HFFc6 (cell line): ENCODE measurements around the gene CARMIL1. TPM values are rescaled to one million over a fixed set of nuclear protein-coding genes. Genes with fewer than 3 reads are reported as not detected.

ENCODE experiments used
- DNase-seq: peaks from one replicate; pipeline ENCODE4 v3.0.0-alpha.2; 2018
- H3K27ac Mint-ChIP-seq: 2 replicates; pipeline ENCODE4 v1.8.0; 2020; ENCODE audit warnings: mild to moderate bottlenecking, mixed read lengths
- H3K27me3 Mint-ChIP-seq: 2 replicates; pipeline ENCODE4 v1.8.0; 2021; ENCODE audit warnings: mild to moderate bottlenecking, moderate library complexity, mixed read lengths; ENCODE audit not compliant: insufficient read depth
- H3K36me3 Mint-ChIP-seq: 2 replicates; pipeline ENCODE4 v1.8.0; 2021; ENCODE audit warnings: low read depth, mixed read lengths
- H3K4me1 Mint-ChIP-seq: 2 replicates; pipeline ENCODE4 v1.8.0; 2020; ENCODE audit warnings: low read depth, mixed read lengths
- H3K4me3 Mint-ChIP-seq: 2 replicates; pipeline ENCODE4 v1.8.0; 2020; ENCODE audit warnings: mild to moderate bottlenecking, moderate library complexity, mixed read lengths
- H3K9me3 Mint-ChIP-seq: 2 replicates; pipeline ENCODE4 v1.8.0; 2020; ENCODE audit warnings: mild to moderate bottlenecking, mixed read lengths
- CTCF ChIP-seq: fragments of 200-600 bp; sonication (generic); IDR thresholded peaks from 2 replicates; pipeline ENCODE4 v1.5.0; 2021; ENCODE audit warnings: antibody characterized with exemption, mild to moderate bottlenecking
- total RNA-seq, 6 experiments: library from RNA; stranded (reverse); fragmentation: NEBNext Ultra II Directional; extraction: Animal tissue kit (Norgen Biotek cat#: 25700); gene quantifications; 2 replicates in 1 of 6; 3 replicates in 5 of 6; pipeline ENCODE4 v1.2.3, GENCODE V29; 2021

Gene CARMIL1
- total RNA-seq, 6 experiments from 2014 or later, result 12.2 to 15.6 (median 13.7) TPM

DNA sequence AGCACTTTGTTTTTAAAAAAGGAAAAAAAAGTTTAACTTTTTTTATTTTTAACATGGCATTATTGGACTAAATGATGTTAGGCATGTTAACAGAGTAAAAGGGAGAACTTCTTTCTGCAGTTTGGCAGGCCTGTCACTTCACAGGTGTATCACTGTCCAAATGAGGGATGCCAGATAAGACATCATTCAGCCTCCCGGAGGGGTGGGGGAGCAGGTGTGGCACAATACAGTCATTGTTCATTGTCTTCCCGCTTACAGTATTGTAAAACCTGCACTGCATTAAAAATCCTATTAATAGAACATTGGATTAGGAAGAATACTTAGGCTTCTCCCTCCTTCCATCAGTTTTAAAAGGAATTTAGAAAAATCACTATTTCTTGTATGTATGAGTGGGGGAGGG is 80.7 kb downstream of the CARMIL1 start:
- Mint-ChIP-seq H3K9me3 (no peaks in the 10 kb centered on the region), H3K36me3 (no peaks in the 10 kb centered on the region), H3K4me3 (peak overlapping the region; percentile 85), H3K27ac (peak overlapping the region; percentile 97), H3K4me1 (peaks cover 54% of the 10 kb centered on the region), H3K27me3 (peaks cover 3% of the 10 kb centered on the region; the same call in 1 of the 2 replicates)
- no peak for DNase-seq
- TF ChIP-seq CTCF, result no peak

DNA sequence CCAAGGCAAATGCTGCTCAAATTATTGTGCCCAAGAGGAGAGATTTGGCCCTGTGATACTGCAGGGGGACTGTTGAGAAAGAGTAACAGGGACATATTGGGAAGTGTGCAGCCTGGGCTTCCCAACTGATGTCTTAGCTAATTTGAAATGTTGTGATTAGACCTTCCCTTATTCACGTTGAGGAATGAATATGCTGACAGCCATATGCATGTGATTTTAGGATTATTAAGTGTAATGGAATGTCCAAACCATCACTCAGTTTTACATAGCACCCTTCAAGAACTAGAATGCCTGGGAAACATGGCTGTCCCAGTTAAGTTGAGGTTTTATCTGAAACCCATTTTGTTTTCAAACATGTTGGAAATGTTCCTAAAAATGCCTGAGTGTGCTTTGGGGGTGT is 81.4 kb downstream of the CARMIL1 start:
- peaks cover 53% of the 10 kb centered on the region for H3K4me1 Mint-ChIP-seq
- peak overlapping the region; percentile 85 for H3K4me3 Mint-ChIP-seq
- DNase-seq, result peak; percentile 59
- H3K9me3 Mint-ChIP-seq, result no peaks in the 10 kb centered on the region
- no peak for TF ChIP-seq CTCF
- H3K36me3 Mint-ChIP-seq, result no peaks in the 10 kb centered on the region
- H3K27ac Mint-ChIP-seq, result peak overlapping the region; percentile 97
- H3K27me3 Mint-ChIP-seq, result peaks cover 3% of the 10 kb centered on the region; the same call in 1 of the 2 replicates

DNA sequence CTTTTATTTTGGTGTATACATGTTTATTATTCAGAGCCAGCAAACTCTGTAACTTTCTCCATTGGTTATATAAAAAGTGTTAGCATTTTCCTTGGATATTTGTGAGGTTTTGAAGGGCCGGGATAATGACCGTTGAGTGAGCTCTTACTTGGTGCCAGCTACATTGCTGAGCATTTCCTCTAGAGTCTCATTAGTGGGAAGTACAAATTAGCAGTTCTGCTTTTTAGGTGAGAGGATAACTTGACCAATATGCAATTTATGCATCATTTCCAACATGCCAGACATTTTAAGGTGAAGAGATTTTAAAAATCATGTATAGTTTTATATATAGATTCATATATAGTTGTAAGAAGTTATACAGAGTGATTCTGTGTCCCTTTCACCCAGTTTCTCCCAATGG is 84.3 kb downstream of the CARMIL1 start:
- no peak for DNase-seq
- no peak overlapping the region for H3K4me3 Mint-ChIP-seq
- H3K9me3 Mint-ChIP-seq, result no peaks in the 10 kb centered on the region
- no peak for TF ChIP-seq CTCF
- H3K36me3 Mint-ChIP-seq, result no peaks in the 10 kb centered on the region
- H3K4me1 Mint-ChIP-seq, result peaks cover 54% of the 10 kb centered on the region
- H3K27me3 Mint-ChIP-seq, result peaks cover 3% of the 10 kb centered on the region; the same call in 1 of the 2 replicates
- H3K27ac Mint-ChIP-seq, result no peak overlapping the region

- Mint-ChIP-seq H3K27ac (no peak overlapping the region), H3K9me3 (no peaks in the 10 kb centered on the region), H3K27me3 (no peaks in the 10 kb centered on the region; the same call in 1 of the 2 replicates), H3K4me1 (peaks cover 36% of the 10 kb centered on the region), H3K36me3 (no peaks in the 10 kb centered on the region), H3K4me3 (no peak overlapping the region)
- no peak for TF ChIP-seq CTCF
- no peak for DNase-seq
Observed at GRCh38 chr6:25365154-25365553, 86.0 kb downstream of the CARMIL1 start.

DNA sequence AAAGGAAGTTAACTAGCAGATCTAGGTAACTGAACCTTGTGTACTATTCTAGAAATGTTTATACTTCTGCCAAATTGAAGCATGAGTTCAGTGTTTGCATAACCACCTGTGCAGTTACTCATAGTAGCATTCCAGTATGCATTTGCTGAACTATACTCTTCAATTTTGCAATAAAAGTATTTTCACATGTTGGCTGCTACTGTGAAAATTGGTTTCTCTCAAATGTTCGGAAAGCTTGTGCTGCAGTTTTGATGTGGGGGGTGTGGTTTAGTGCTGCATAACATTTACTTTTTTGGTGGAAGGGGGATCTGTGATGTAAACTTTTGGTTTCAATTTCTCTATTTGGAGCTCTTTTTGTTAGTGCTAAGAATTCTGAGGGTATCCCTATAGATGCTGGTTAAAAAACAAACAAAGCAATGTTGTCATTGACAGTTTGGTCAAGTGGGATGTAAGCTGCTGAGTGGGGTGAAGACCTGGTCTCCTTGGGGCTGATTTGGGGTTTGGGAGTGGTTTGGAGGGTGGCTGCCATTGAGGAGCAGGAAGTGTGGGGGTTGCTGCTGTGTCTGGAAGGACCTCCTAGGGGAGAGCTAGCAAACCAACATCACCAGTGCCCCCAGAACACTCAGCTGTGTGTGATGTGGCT is 87.8 kb downstream of the CARMIL1 start:
- Mint-ChIP-seq H3K36me3 (no peaks in the 10 kb centered on the region), H3K27ac (no peak overlapping the region), H3K27me3 (no peaks in the 10 kb centered on the region; the same call in 1 of the 2 replicates), H3K4me1 (peaks cover 32% of the 10 kb centered on the region), H3K4me3 (no peak overlapping the region), H3K9me3 (no peaks in the 10 kb centered on the region)
- TF ChIP-seq CTCF, result no peak
- no peak for DNase-seq
